OCI-LY1 (cell line): ENCODE results near the gene CFHR3.

Experiments
- H2AFZ ChIP-seq: fragments of 200-600 bp; sonication (generic), shearing (Covaris generic); 2 replicates; pipeline ENCODE4 v1.6.0; 2014; ENCODE audit warnings: antibody characterized with exemption, mild to moderate bottlenecking, low read length
- H3F3A ChIP-seq: fragments of 200-600 bp; sonication (generic), shearing (Covaris generic); 2 replicates; pipeline ENCODE4 v1.6.0; 2014; ENCODE audit warnings: mild to moderate bottlenecking, antibody characterized with exemption, low read length, moderate library complexity; ENCODE audit not compliant: insufficient read depth
- H3K27ac ChIP-seq: fragments of 200-600 bp; sonication (generic); 2 replicates; pipeline ENCODE4 v1.5.1; 2014; ENCODE audit warnings: low read length, mixed run types, mild to moderate bottlenecking, low read depth; ENCODE audit not compliant: poor library complexity, severe bottlenecking
- H3K27me3 ChIP-seq: fragments of 200-600 bp; sonication (generic); 2 replicates; pipeline ENCODE4 v1.6.0; 2014; ENCODE audit warnings: antibody characterized with exemption, mild to moderate bottlenecking, low read length, moderate library complexity; ENCODE audit not compliant: insufficient read depth
- H3K36me3 ChIP-seq: fragments of 200-600 bp; sonication (generic); 2 replicates; pipeline ENCODE4 v1.6.1; 2014; ENCODE audit warnings: mild to moderate bottlenecking, antibody characterized with exemption, low read length, moderate library complexity, mixed read lengths; ENCODE audit not compliant: insufficient read depth
- H3K4me1 ChIP-seq: fragments of 200-600 bp; sonication (generic); 2 replicates; pipeline ENCODE4 v1.5.1; 2014; ENCODE audit warnings: mild to moderate bottlenecking, low read length, moderate library complexity; ENCODE audit not compliant: insufficient read depth, severe bottlenecking
- H3K4me2 ChIP-seq: fragments of 200-600 bp; sonication (generic), shearing (Covaris generic); 2 replicates; pipeline ENCODE4 v1.6.1; 2014; ENCODE audit warnings: low read length
- H3K4me3 ChIP-seq: fragments of 200-600 bp; sonication (generic); 2 replicates; pipeline ENCODE4 v1.5.1; 2014; ENCODE audit warnings: low read length, low read depth, mild to moderate bottlenecking, mixed read lengths; ENCODE audit not compliant: poor library complexity, severe bottlenecking
- H3K79me2 ChIP-seq: fragments of 200-600 bp; shearing (Covaris generic); 2 replicates; pipeline ENCODE4 v1.6.1; 2016; ENCODE audit warnings: mixed run types, low read length, mixed read lengths; ENCODE audit not compliant: insufficient read depth
- H3K9ac ChIP-seq: fragments of 200-600 bp; sonication (generic), shearing (Covaris generic); 2 replicates; pipeline ENCODE4 v1.6.1; 2014; ENCODE audit warnings: mild to moderate bottlenecking, low read length, mixed read lengths
- H3K9me2 ChIP-seq: fragments of 200-600 bp; sonication (generic), shearing (Covaris generic); 2 replicates; pipeline ENCODE4 v1.6.1; 2014; ENCODE audit warnings: low read depth, mild to moderate bottlenecking, low read length, mixed read lengths
- H3K9me3 ChIP-seq: fragments of 200-600 bp; shearing (Covaris generic); 2 replicates; pipeline ENCODE4 v1.6.1; 2014; ENCODE audit warnings: low read length, mixed read lengths
- H4K20me1 ChIP-seq: fragments of 200-600 bp; sonication (generic), shearing (Covaris generic); 2 replicates; pipeline ENCODE4 v1.6.0; 2016; ENCODE audit warnings: mild to moderate bottlenecking, low read length; ENCODE audit not compliant: insufficient read depth
- CTCF ChIP-seq: fragments of 200-600 bp; sonication (generic), shearing (Covaris generic); IDR thresholded peaks from 2 replicates; pipeline ENCODE4 v1.5.1; 2017; ENCODE audit warnings: mild to moderate bottlenecking, antibody characterized with exemption, low read length, moderate library complexity, mixed read lengths
- EZH2 ChIP-seq: fragments of 200-600 bp; sonication (generic), shearing (Covaris generic); IDR thresholded peaks from 2 replicates; pipeline ENCODE4 v1.8.0; 2017; ENCODE audit warnings: borderline replicate concordance, mixed run types, mild to moderate bottlenecking, antibody characterized with exemption, low read length, moderate library complexity, mixed read lengths

The CFHR3 gene

GRCh38 chr1:196774603-196775002, at the start of gene CFHR3:
Gene CFHR3, plus strand, starts transcription at chr1:196774840. Its CDS starts 47 bp downstream, at chr1:196774887.
- no peaks in the 10 kb centered on the region for H3K79me2 ChIP-seq
- no peak within 1 kb of the TSS for H2AFZ ChIP-seq
- H3F3A ChIP-seq: no peaks in the 10 kb centered on the region
- no peaks in the 10 kb centered on the region for H3K27me3 ChIP-seq
- H3K4me3 ChIP-seq: no peak within 1 kb of the TSS
- H3K27ac ChIP-seq: no peak within 1 kb of the TSS
- no peaks in the 10 kb centered on the region for H3K9me2 ChIP-seq
- H3K4me1 ChIP-seq: no peaks in the 10 kb centered on the region
- no peak within 1 kb of the TSS for H3K4me2 ChIP-seq
- no peak within 1 kb of the TSS for H3K9ac ChIP-seq
- H4K20me1 ChIP-seq: no peaks in the 10 kb centered on the region
- H3K36me3 ChIP-seq: no peaks in the 10 kb centered on the region
- no peaks in the 10 kb centered on the region for H3K9me3 ChIP-seq
- TF ChIP-seq CTCF (no peak), EZH2 (no peak)

- H3K4me2 ChIP-seq: no peak overlapping the region
- no peak for TF ChIP-seq EZH2
- 0 out of 2 replicates have a peak, but pooled peaks have one; percentile 7 for TF ChIP-seq CTCF
- H4K20me1 ChIP-seq: no peaks in the 10 kb centered on the region
- H3K36me3 ChIP-seq: no peaks in the 10 kb centered on the region
- no peak overlapping the region for H2AFZ ChIP-seq
- H3K4me1 ChIP-seq: no peaks in the 10 kb centered on the region
- no peaks in the 10 kb centered on the region for H3K9me3 ChIP-seq
- H3F3A ChIP-seq: no peaks in the 10 kb centered on the region
- H3K4me3 ChIP-seq: no peak overlapping the region
- H3K27me3 ChIP-seq: no peaks in the 10 kb centered on the region; the same call in 1 of the 2 replicates
- no peak overlapping the region for H3K9ac ChIP-seq
- H3K27ac ChIP-seq: no peak overlapping the region
- H3K9me2 ChIP-seq: no peaks in the 10 kb centered on the region
- H3K79me2 ChIP-seq: no peaks in the 10 kb centered on the region
Measured at GRCh38 chr1:196732526-196732925, 42.1 kb upstream of the CFHR3 start.

GRCh38 chr1:196733091-196733970, 41.3 kb upstream of the CFHR3 start:
- no peak for TF ChIP-seq EZH2
- TF ChIP-seq CTCF: no peak
- no peak overlapping the region for H3K4me3 ChIP-seq
- H3K9ac ChIP-seq: no peak overlapping the region
- H3K27me3 ChIP-seq: no peaks in the 10 kb centered on the region; the same call in 1 of the 2 replicates
- no peaks in the 10 kb centered on the region for H3K4me1 ChIP-seq
- no peak overlapping the region for H3K27ac ChIP-seq
- H4K20me1 ChIP-seq: no peaks in the 10 kb centered on the region
- H3K36me3 ChIP-seq: no peaks in the 10 kb centered on the region
- no peaks in the 10 kb centered on the region for H3F3A ChIP-seq
- no peak overlapping the region for H2AFZ ChIP-seq
- H3K4me2 ChIP-seq: no peak overlapping the region
- no peaks in the 10 kb centered on the region for H3K9me2 ChIP-seq
- no peaks in the 10 kb centered on the region for H3K9me3 ChIP-seq
- H3K79me2 ChIP-seq: no peaks in the 10 kb centered on the region
